Measurements from ENCODE around the gene CLDN1. TPM values are rescaled to one million over a fixed set of nuclear protein-coding genes. Genes with fewer than 3 reads are reported as not detected.

Gene CLDN1
- total and polyA plus RNA-seq, 10 of the 15 experiments (the other 5 are each of a cell fraction or from before 2014, with no cell fraction given) = 3.4 to 22.8 (median 8.5) TPM

DNA sequence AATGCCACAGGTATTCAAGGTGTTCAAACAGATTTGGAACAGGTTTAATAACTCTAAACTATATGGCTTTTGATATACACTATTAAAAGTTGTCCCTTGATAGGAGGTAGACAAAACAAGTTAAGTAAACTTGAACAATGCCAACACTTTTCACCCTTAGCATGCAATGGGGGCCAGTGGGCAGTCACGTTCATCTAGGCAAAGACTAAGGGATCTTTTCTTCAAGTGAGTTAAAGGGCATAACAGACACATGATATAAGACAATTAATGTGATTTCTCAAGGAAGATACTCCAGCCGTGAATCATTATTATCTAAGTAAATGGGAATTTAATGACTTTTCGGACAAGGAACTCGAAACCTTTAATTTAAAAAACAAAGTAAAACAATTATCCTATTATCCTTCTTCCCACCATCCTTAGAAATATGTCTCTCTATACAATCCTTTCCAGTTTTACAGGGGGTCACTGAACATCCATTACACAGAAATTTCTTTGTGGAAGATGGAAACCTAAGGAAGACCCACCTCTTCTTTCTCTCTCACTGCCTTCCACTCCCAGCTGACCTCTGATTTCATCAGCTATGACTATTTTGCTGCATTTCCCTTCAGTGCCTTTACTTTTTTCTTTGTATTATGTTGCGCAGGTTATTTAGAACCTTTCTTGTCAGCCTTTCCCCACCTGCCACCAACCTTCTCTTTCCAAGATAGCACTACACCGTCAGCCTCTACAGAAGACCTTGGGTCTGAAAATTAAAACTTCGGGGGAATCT lies 1.5 kb downstream of the CLDN1 start (continued):
- TF ChIP-seq, protein P1, sequence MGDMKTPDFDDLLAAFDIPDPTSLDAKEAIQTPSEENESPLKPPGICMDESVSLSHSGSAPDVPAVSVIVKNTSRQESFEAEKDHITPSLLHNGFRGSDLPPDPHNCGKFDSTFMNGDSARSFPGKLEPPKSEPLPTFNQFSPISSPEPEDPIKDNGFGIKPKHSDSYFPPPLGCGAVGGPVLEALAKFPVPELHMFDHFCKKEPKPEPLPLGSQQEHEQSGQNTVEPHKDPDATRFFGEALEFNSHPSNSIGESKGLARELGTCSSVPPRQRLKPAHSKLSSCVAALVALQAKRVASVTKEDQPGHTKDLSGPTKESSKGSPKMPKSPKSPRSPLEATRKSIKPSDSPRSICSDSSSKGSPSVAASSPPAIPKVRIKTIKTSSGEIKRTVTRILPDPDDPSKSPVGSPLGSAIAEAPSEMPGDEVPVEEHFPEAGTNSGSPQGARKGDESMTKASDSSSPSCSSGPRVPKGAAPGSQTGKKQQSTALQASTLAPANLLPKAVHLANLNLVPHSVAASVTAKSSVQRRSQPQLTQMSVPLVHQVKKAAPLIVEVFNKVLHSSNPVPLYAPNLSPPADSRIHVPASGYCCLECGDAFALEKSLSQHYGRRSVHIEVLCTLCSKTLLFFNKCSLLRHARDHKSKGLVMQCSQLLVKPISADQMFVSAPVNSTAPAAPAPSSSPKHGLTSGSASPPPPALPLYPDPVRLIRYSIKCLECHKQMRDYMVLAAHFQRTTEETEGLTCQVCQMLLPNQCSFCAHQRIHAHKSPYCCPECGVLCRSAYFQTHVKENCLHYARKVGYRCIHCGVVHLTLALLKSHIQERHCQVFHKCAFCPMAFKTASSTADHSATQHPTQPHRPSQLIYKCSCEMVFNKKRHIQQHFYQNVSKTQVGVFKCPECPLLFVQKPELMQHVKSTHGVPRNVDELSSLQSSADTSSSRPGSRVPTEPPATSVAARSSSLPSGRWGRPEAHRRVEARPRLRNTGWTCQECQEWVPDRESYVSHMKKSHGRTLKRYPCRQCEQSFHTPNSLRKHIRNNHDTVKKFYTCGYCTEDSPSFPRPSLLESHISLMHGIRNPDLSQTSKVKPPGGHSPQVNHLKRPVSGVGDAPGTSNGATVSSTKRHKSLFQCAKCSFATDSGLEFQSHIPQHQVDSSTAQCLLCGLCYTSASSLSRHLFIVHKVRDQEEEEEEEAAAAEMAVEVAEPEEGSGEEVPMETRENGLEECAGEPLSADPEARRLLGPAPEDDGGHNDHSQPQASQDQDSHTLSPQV (IDR thresholded peaks at IDR 0.05) = no peak
- TF ChIP-seq TCF12 (IDR thresholded peaks at IDR 0.05; ENCODE audit: low read depth, low read length) = no peak

DNA sequence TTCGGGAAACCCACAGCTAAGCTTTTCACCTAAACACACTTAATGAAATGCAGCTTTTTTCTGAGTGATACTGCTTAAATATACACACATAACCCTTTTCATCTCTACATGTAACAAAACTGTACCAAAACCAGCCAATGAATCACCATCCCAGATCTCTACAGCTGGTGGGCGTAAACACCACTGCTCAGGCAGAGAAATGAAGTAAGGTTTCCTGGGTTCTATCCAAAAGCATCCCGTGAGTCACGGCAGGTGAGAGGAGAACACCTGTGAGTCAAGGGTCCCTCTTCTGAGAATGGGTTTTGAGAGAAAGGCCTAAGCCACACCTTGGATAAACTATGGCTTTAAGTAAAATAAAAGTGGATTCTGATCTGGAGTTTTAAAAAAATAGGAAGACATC lies 2.6 kb downstream of the CLDN1 start:
- ChIA-PET SMC1A (ENCODE audit: uncharacterized antibody, unreplicated experiment) (interaction anchor here (0.7 to 4.4 kb wide), 12 partner anchors 10 to 96 kb away, joined by 3 to 46 read pairs (median 4); no protein-coding TSS in a partner anchor), CTCF (interaction anchor here (1.1 to 3.1 kb wide), 10 partner anchors 9 to 357 kb away, joined by 3 to 13 read pairs (median 4); no protein-coding TSS in a partner anchor), RAD21 (ENCODE audit: unreplicated experiment) (interaction anchor here (1.1 to 2.4 kb wide), 8 partner anchors 11 to 99 kb away, joined by 3 to 12 read pairs (median 6); no protein-coding TSS in a partner anchor), POLR2A (interaction anchor here (1.9 to 2.8 kb wide), 2 partner anchors 9 to 24 kb away, joined by 8 to 10 read pairs; no protein-coding TSS in a partner anchor)
- no peak overlapping the region for H3K4me2 ChIP-seq (ENCODE audit: control insufficient read depth, insufficient read depth)
- no peaks in the 10 kb centered on the region for H3K9me3 ChIP-seq (replicated peaks; ENCODE audit: control insufficient read depth, insufficient read depth, low read length)
- H3K36me3 ChIP-seq (ENCODE audit: control insufficient read depth in 2 of 2, insufficient read depth in 2 of 2, low read length in 1 of 2) = no peaks in the 10 kb centered on the region
- H4K20me1 ChIP-seq (ENCODE audit: control insufficient read depth, insufficient read depth) = no peaks in the 10 kb centered on the region
- in situ Hi-C loops (cut with MboI) (loop anchor here (10.0 kb wide), 1 partner anchor 355 kb away; no protein-coding TSS in a partner anchor), intact Hi-C loops (cut with micrococcal nuclease; ENCODE audit: unreplicated experiment) (loop anchor here (5.0 kb wide), 1 partner anchor 92 kb away; no protein-coding TSS in a partner anchor)
- no peak overlapping the region for H3K4me3 ChIP-seq
- no peak overlapping the region for H2AFZ ChIP-seq (ENCODE audit: control insufficient read depth, low read depth, low read length)
- FAIRE-seq = no peak
- H3K4me1 ChIP-seq (ENCODE audit: control insufficient read depth, insufficient read depth, low read length) = no peaks in the 10 kb centered on the region
- H3K9ac ChIP-seq (ENCODE audit: control insufficient read depth, insufficient read depth, low read length) = no peak overlapping the region
- no peak for DNase-seq (ENCODE audit: low read depth, low spot score)
- 41% methylated on average over 4 of the region's 4 CpGs for WGBS (ENCODE audit: insufficient coverage, insufficient replicate concordance, low lambda C conversion rate, missing lambda C conversion rate)
- BruUV-seq (replicated peaks) = no TSS peak
- no peaks in the 10 kb centered on the region for H3K79me2 ChIP-seq (ENCODE audit: control insufficient read depth, insufficient read depth, low read length)
- H3K27ac ChIP-seq (ENCODE audit: control insufficient read depth, insufficient read depth) = no peak overlapping the region
- H3K27me3 ChIP-seq (replicated peaks in 1 of 2; ENCODE audit: control insufficient read depth in 2 of 2, insufficient read depth in 2 of 2, low read length in 1 of 2) = peaks cover 2 to 8% of the 10 kb centered on the region in 2 experiments; a peak in 3 of 4 replicates
- no peak for ATAC-seq
- TF ChIP-seq WRNIP1 (IDR thresholded peaks at IDR 0.05; ENCODE audit: borderline replicate concordance, low read depth, low read length) (no peak), NR2F1 (conservative IDR thresholded peaks at IDR 0.05) (no peak), YY1 (IDR thresholded peaks at IDR 0.05; ENCODE audit: low read depth, low read length) (no peak), BCLAF1 (IDR thresholded peaks at IDR 0.05) (no peak), ZBED1 (IDR thresholded peaks at IDR 0.05; ENCODE audit: borderline replicate concordance) (no peak), E4F1 (IDR thresholded peaks at IDR 0.05; ENCODE audit: borderline replicate concordance, partially characterized antibody) (no peak), BMI1 (IDR thresholded peaks at IDR 0.05; ENCODE audit: borderline replicate concordance) (no peak), LARP7 (IDR thresholded peaks at IDR 0.05) (no peak)

All from GM12878 (cell line).